Esophagus squamous epithelium (tissue), 5 donors: ENCODE data around the gene FBXL12. TPM values are rescaled to one million over a fixed set of nuclear protein-coding genes. Genes with fewer than 3 reads are reported as not detected.

Source experiments
- DNase-seq: peaks from one replicate; lab custom pipeline; 2025; lab: John Stamatoyannopoulos, UW
- H3K27ac ChIP-seq, 4 donors: fragments of 200-600 bp; sonication (generic); one replicate each; pipeline ENCODE4 v1.5.1; 2016 to 2019; ENCODE audit warnings: mild to moderate bottlenecking in 1 of 4
- H3K27me3 ChIP-seq, 4 donors: fragments of 200-600 bp; sonication (generic); 1 replicate in 3 of 4; 2 replicates in 1 of 4; pipeline versions ENCODE4 v1.5.1 to v1.6.0; 2017 to 2021; ENCODE audit warnings: antibody characterized with exemption in 1 of 4
- H3K36me3 ChIP-seq, 3 donors: fragments of 200-600 bp; sonication (generic); one replicate each; pipeline ENCODE4 v1.5.1; 2016 to 2019
- H3K4me1 ChIP-seq, 3 donors: fragments of 200-600 bp; sonication (generic); one replicate each; pipeline ENCODE4 v1.5.1; 2017 to 2019
- H3K4me3 ChIP-seq, 4 donors: fragments of 200-600 bp; sonication (generic); 1 replicate in 3 of 4; 2 replicates in 1 of 4; pipeline ENCODE4 v1.5.1; 2016 to 2019; ENCODE audit warnings: mild to moderate bottlenecking in 2 of 4, moderate library complexity in 1 of 4
- H3K9me3 ChIP-seq, 3 donors: fragments of 200-600 bp; sonication (generic); one replicate each; pipeline ENCODE4 v1.5.1; 2016 to 2019
- POLR2A ChIP-seq, 4 donors: fragments of 450-650 bp; IDR thresholded peaks; one replicate each; pipeline ENCODE4 v1.6.1; 2017; ENCODE audit warnings: antibody characterized with exemption in 4 of 4, mild to moderate bottlenecking in 4 of 4, moderate library complexity in 3 of 4
- WGBS, 2 donors: methylation state at CpG; one replicate each; pipeline ENCODE4 v1.1.5; 2018; 5-methylcytosine and 5-hydroxymethylcytosine counted together
- intact Hi-C: fragments of 100-400 bp; cut with DNase I; formaldehyde crosslinking; loops from one replicate; pipeline ENCODE4 v1.15.0; 2022
- total RNA-seq, 4 donors: library from RNA; depleted of rRNA; stranded (reverse); fragments of >200 nt; gene quantifications; one replicate each; pipeline ENCODE4 v1.1.0, GENCODE V29; 2016
- TF ChIP-seq, protein P1 (sequence below), 6 experiments: fragments of 450-650 bp in 4 of 6; fragments of 200-600 bp in 2 of 6; sonication (generic) in 2 of 6; IDR thresholded peaks; one replicate each; pipeline ENCODE4 v1.5.1; 2016 to 2019; ENCODE audit warnings: antibody characterized with exemption in 6 of 6, mild to moderate bottlenecking in 4 of 6, moderate library complexity in 4 of 6
- donor health status: DM: yes; HTN: yes; CAD: no.

Gene FBXL12, protein sequence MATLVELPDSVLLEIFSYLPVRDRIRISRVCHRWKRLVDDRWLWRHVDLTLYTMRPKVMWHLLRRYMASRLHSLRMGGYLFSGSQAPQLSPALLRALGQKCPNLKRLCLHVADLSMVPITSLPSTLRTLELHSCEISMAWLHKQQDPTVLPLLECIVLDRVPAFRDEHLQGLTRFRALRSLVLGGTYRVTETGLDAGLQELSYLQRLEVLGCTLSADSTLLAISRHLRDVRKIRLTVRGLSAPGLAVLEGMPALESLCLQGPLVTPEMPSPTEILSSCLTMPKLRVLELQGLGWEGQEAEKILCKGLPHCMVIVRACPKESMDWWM
- total RNA-seq: 10 to 100 TPM in 3 of 4 donors, 1 to 10 TPM in 1; 6.9 to 20.0 (median 13.7) TPM

DNA sequence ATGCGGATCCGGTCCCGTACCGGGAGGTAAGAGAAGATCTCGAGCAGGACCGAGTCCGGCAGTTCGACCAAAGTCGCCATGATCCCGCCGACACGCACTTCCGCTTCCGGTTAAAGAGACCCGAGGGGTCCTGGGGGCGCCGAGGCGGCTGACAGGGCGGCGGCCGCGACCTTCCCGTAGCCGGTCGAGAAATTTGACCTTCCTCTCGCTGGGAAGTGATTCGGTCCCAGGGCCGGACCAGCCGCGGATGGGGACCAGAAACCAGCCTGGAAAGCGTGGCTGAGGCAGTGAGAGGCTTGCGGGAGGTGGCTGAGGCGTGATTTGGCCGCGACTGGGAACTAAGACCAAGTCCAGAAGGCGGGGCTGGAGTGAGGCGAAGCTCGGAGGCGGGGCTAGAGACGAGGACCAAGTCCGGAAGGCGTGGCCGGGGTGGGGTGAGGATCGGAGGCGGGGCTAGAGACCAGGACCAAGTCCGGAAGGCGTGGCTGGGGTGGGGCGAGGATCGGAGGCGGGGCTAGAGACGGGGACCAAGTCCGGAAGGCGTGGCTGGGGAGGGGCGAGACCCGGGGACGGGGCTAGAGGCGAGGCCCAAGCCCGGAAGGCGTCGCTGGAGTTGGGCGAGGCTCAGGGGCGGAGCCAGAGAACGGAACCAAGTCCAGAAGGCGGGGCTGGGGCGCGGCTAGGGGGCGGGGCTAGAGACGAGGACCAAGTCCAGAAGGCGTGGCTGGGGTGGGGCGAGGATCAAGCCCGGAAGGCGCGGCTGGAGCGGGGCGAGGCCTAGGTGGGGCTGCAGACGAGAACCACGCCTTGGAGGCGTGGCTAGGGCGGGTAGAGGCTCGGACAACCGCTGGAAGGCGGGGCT lies at the start of gene FBXL12:
TSS of gene FBXL12 (minus strand) at position 346 of the 862 bp plus-strand sequence. CDS start at position 80, 266 bp downstream.
- intact Hi-C loops: no loop called here
- Histone ChIP-seq H3K9me3 (no peaks in the 10 kb centered on the region), H3K27me3 (no peaks in the 10 kb centered on the region), H3K27ac (peak within 1 kb of the TSS; percentile 97 to 99 (median 98)), H3K4me3 (peak within 1 kb of the TSS; percentile 75 to 99 (median 94)), H3K4me1 (peaks cover 14 to 34% (median 18%) of the 10 kb centered on the region in 3 donors), H3K36me3 (peaks cover 0 to 33% (median 0%) of the 10 kb centered on the region in 3 donors)
- 0 to 1% methylated on average over 38 to 43 of the region's 82 CpGs for WGBS, 2 donors
- DNase-seq: peak; percentile 100
- peak in 3 of 4 donors; percentile 41 to 86 (median 56) for TF ChIP-seq POLR2A (IDR thresholded peaks at IDR 0.05)
- TF ChIP-seq, protein P1, sequence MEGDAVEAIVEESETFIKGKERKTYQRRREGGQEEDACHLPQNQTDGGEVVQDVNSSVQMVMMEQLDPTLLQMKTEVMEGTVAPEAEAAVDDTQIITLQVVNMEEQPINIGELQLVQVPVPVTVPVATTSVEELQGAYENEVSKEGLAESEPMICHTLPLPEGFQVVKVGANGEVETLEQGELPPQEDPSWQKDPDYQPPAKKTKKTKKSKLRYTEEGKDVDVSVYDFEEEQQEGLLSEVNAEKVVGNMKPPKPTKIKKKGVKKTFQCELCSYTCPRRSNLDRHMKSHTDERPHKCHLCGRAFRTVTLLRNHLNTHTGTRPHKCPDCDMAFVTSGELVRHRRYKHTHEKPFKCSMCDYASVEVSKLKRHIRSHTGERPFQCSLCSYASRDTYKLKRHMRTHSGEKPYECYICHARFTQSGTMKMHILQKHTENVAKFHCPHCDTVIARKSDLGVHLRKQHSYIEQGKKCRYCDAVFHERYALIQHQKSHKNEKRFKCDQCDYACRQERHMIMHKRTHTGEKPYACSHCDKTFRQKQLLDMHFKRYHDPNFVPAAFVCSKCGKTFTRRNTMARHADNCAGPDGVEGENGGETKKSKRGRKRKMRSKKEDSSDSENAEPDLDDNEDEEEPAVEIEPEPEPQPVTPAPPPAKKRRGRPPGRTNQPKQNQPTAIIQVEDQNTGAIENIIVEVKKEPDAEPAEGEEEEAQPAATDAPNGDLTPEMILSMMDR (IDR thresholded peaks at IDR 0.05): peak in 1 of 6 experiments; percentile 9

- H3K4me1 ChIP-seq: no peaks in the 10 kb centered on the region
- no peaks in the 10 kb centered on the region for H3K9me3 ChIP-seq
- H3K27ac ChIP-seq: no peak overlapping the region
- TF ChIP-seq, protein P1 (IDR thresholded peaks at IDR 0.05): no peak
- no peak for TF ChIP-seq POLR2A (IDR thresholded peaks at IDR 0.05)
- H3K27me3 ChIP-seq: no peaks in the 10 kb centered on the region
- DNase-seq: no peak
- 83 to 84% methylated on average over 15 of the region's 16 CpGs for WGBS, 2 donors
- no peaks in the 10 kb centered on the region for H3K36me3 ChIP-seq
- H3K4me3 ChIP-seq: no peak overlapping the region
- intact Hi-C loops: no loop called here
Observed at GRCh38 chr19:9865732-9866501, 47.0 kb upstream of the FBXL12 start.

DNA sequence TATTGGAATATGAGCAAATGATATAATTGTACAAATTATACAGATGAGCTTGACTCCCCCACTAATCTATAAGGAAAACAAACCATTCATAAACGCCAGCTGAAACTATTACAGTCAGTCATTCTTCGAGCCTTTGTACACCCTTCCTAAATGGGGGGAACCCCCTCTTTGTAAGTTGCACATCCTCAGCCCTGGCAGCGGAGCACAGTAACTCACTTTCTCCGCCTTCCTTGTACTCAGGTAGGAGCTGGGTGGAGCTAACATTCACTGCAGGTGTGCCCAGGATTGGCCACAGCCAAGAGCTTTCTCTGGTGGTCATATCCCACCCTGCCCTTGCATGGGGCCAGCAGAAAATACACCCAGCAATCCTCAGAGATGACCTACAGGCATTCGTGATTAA lies 44.9 kb upstream of the FBXL12 start:
- Histone ChIP-seq H3K27ac (no peak overlapping the region), H3K27me3 (no peaks in the 10 kb centered on the region), H3K4me1 (no peaks in the 10 kb centered on the region), H3K4me3 (no peak overlapping the region), H3K9me3 (no peaks in the 10 kb centered on the region), H3K36me3 (no peaks in the 10 kb centered on the region)
- intact Hi-C loops: no loop called here
- no peak for DNase-seq
- WGBS, 2 donors: 56% methylated on average over 5 of the region's 5 CpGs
- TF ChIP-seq, protein P1 (IDR thresholded peaks at IDR 0.05): no peak
- TF ChIP-seq POLR2A (IDR thresholded peaks at IDR 0.05): no peak

DNA sequence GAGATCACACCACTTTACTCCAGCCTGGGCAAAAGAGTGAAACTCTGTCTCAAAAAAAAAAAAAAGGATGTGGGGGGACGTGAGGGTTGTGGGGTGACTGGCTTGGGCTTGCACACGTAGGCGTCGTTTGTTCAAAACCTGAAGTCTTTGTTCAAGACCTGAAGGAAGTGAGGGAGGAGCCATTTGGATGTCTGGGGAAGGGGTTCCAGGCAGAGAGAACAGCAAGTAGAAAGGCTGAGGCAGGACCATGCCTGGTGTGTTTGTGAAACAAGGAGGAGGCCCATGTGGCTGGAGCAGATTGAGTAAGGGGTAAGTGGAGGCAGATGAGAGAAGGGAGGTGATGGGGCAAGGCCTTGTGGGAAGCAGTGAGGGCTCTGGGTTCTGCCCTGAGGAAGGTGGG lies 44.1 kb upstream of the FBXL12 start:
- Histone ChIP-seq H3K36me3 (no peaks in the 10 kb centered on the region), H3K27me3 (no peaks in the 10 kb centered on the region), H3K9me3 (no peaks in the 10 kb centered on the region), H3K4me3 (no peak overlapping the region), H3K4me1 (no peaks in the 10 kb centered on the region), H3K27ac (no peak overlapping the region)
- WGBS, 2 donors: 57 to 64% methylated on average over 4 of the region's 4 CpGs
- TF ChIP-seq, protein P1 (IDR thresholded peaks at IDR 0.05): no peak
- no peak for TF ChIP-seq POLR2A (IDR thresholded peaks at IDR 0.05)
- DNase-seq: no peak
- intact Hi-C loops: no loop called here
